Parathyroid adenoma (tissue), 2 donors: ENCODE data around the gene RPUSD1.

Source experiments
- H2AFZ ChIP-seq: fragments of 300-600 bp; sonication (generic); one replicate; pipeline ENCODE4 v1.7.0; 2017; ENCODE audit warnings: antibody characterized with exemption, mild to moderate bottlenecking
- H3K27ac ChIP-seq: fragments of 300-600 bp; sonication (generic); one replicate; pipeline ENCODE4 v1.7.0; 2017
- H3K27me3 ChIP-seq: fragments of 300-600 bp; sonication (generic); one replicate; pipeline ENCODE4 v1.7.0; 2017; ENCODE audit warnings: low read length; ENCODE audit not compliant: control insufficient read depth, insufficient read depth
- H3K36me3 ChIP-seq: fragments of 300-600 bp; sonication (generic); one replicate; pipeline ENCODE4 v1.7.0; 2017; ENCODE audit warnings: low read length; ENCODE audit not compliant: control insufficient read depth, insufficient read depth
- H3K4me1 ChIP-seq: fragments of 300-600 bp; sonication (generic); one replicate; pipeline ENCODE4 v1.7.0; 2017; ENCODE audit warnings: control low read depth
- H3K4me2 ChIP-seq: fragments of 300-600 bp; sonication (generic); one replicate; pipeline ENCODE4 v1.7.0; 2017; ENCODE audit warnings: low read length
- H3K4me3 ChIP-seq: fragments of 300-600 bp; sonication (generic); one replicate; pipeline ENCODE4 v1.7.0; 2017; ENCODE audit warnings: low read depth, low read length
- H3K79me2 ChIP-seq: fragments of 300-600 bp; sonication (generic); one replicate; pipeline ENCODE4 v1.7.0; 2017; ENCODE audit warnings: control low read depth
- H3K9ac ChIP-seq: fragments of 300-600 bp; sonication (generic); one replicate; pipeline ENCODE4 v1.7.0; 2017; ENCODE audit warnings: mild to moderate bottlenecking
- H3K9me3 ChIP-seq: fragments of 300-600 bp; sonication (generic); one replicate; pipeline ENCODE4 v1.7.0; 2017; ENCODE audit warnings: low read length; ENCODE audit not compliant: control insufficient read depth
- CTCF ChIP-seq: fragments of 300-600 bp; sonication (generic); IDR thresholded peaks from one replicate; pipeline ENCODE4 v1.7.0; 2017; ENCODE audit warnings: antibody characterized with exemption, mild to moderate bottlenecking
- donor health status: primary hyperparathyroidism.

RPUSD1 gene

GRCh38 chr16:766008-766819 lies 22.0 kb downstream of the RPUSD1 start:
- Histone ChIP-seq H3K36me3 (no peaks in the 10 kb centered on the region), H3K4me1 (no peaks in the 10 kb centered on the region), H3K4me2 (no peak overlapping the region), H3K9ac (no peak overlapping the region), H3K79me2 (no peaks in the 10 kb centered on the region), H3K27ac (no peak overlapping the region), H2AFZ (no peak overlapping the region), H3K4me3 (no peak overlapping the region), H3K9me3 (no peaks in the 10 kb centered on the region), H3K27me3 (no peaks in the 10 kb centered on the region)
- TF ChIP-seq CTCF = no peak

GRCh38 chr16:765488-765865 lies 22.7 kb downstream of the RPUSD1 start:
- Histone ChIP-seq H3K27me3 (no peaks in the 10 kb centered on the region), H3K79me2 (no peaks in the 10 kb centered on the region), H3K36me3 (no peaks in the 10 kb centered on the region), H3K9ac (no peak overlapping the region), H3K4me3 (no peak overlapping the region), H3K4me1 (no peaks in the 10 kb centered on the region), H3K4me2 (no peak overlapping the region), H3K27ac (no peak overlapping the region), H3K9me3 (no peaks in the 10 kb centered on the region), H2AFZ (no peak overlapping the region)
- TF ChIP-seq CTCF = no peak

GRCh38 chr16:764848-765487 lies 23.2 kb downstream of the RPUSD1 start:
- H3K9ac ChIP-seq = no peak overlapping the region
- H3K4me2 ChIP-seq = no peak overlapping the region
- no peak overlapping the region for H2AFZ ChIP-seq
- H3K4me3 ChIP-seq = no peak overlapping the region
- TF ChIP-seq CTCF = no peak
- H3K4me1 ChIP-seq = no peaks in the 10 kb centered on the region
- no peaks in the 10 kb centered on the region for H3K79me2 ChIP-seq
- H3K36me3 ChIP-seq = no peaks in the 10 kb centered on the region
- no peak overlapping the region for H3K27ac ChIP-seq
- no peaks in the 10 kb centered on the region for H3K27me3 ChIP-seq
- H3K9me3 ChIP-seq = no peaks in the 10 kb centered on the region

- no peaks in the 10 kb centered on the region for H3K4me1 ChIP-seq
- no peak overlapping the region for H3K9ac ChIP-seq
- TF ChIP-seq CTCF = no peak
- no peaks in the 10 kb centered on the region for H3K27me3 ChIP-seq
- H3K36me3 ChIP-seq = no peaks in the 10 kb centered on the region
- no peak overlapping the region for H3K4me2 ChIP-seq
- no peak overlapping the region for H2AFZ ChIP-seq
- no peaks in the 10 kb centered on the region for H3K79me2 ChIP-seq
- no peak overlapping the region for H3K4me3 ChIP-seq
- H3K27ac ChIP-seq = no peak overlapping the region
- no peaks in the 10 kb centered on the region for H3K9me3 ChIP-seq
Observed at GRCh38 chr16:764184-764750, 23.9 kb downstream of the RPUSD1 start.
